K562 (cell line): Measurements from ENCODE around the gene SLC9B2. TPM values are rescaled to one million over a fixed set of nuclear protein-coding genes. Genes with fewer than 3 reads are reported as not detected.

ENCODE experiments used
- BRF2 ChIP-seq: IDR thresholded peaks from 3 replicates; pipeline ENCODE4 v1.6.1; 2011; ENCODE audit warnings: borderline replicate concordance, mild to moderate bottlenecking; ENCODE audit not compliant: insufficient read length, insufficient read depth
- KLF16 ChIP-seq: IDR thresholded peaks from 2 replicates; pipeline ENCODE4 v1.6.1; 2016; ENCODE audit warnings: antibody characterized with exemption
- RAD21 ChIP-seq, 2 experiments: fragments of 250-450 bp in 1 of 2; fragments of 450-650 bp in 1 of 2; sonication (Bioruptor Pico) in 1 of 2; formaldehyde crosslinking in 1 of 2; IDR thresholded peaks in 1 of 2; conservative IDR thresholded peaks in 1 of 2; 2 replicates each; pipeline versions ENCODE4 v1.4.0 to v1.8.0; 2020 to 2022; ENCODE audit warnings: mild to moderate bottlenecking in 2 of 2, moderate library complexity in 1 of 2
- SIRT6 ChIP-seq: IDR thresholded peaks from one replicate; pipeline ENCODE4 v1.6.1; 2012; ENCODE audit warnings: low read depth, mild to moderate bottlenecking, control low read depth, inconsistent platforms, low read length, moderate library complexity
- TEAD1 ChIP-seq, 2 experiments: fragments of 450-650 bp in 1 of 2; sonication (generic) in 1 of 2; formaldehyde crosslinking; IDR thresholded peaks; 2 replicates each; pipeline versions ENCODE4 v1.4.0 to v1.8.0; 2020 to 2022; ENCODE audit warnings: mild to moderate bottlenecking in 2 of 2, missing genetic modification reagents in 1 of 2
- ZBTB7A ChIP-seq: IDR thresholded peaks from 2 replicates; pipeline ENCODE4 v1.6.1; 2011; ENCODE audit warnings: low read depth, mild to moderate bottlenecking, low read length, moderate library complexity, borderline replicate concordance; ENCODE audit not compliant: control insufficient read depth
- ZNF512 ChIP-seq: IDR thresholded peaks from 2 replicates; pipeline ENCODE4 v1.6.1; 2016; ENCODE audit warnings: missing genetic modification characterization, missing compliant biosample characterization
- ZNF764 ChIP-seq: fragments of 250-450 bp; sonication (Bioruptor Pico); IDR thresholded peaks from 2 replicates; pipeline ENCODE4 v1.4.0; 2020; ENCODE audit warnings: low read depth, mild to moderate bottlenecking, moderate library complexity
- polyA plus RNA-seq, 8 experiments: library from polyadenylated mRNA; depleted of rRNA in 4 of 8; stranded (reverse) in 5 of 8; unstranded in 3 of 8; fragments of >200 nt; fragmentation: Nextera tagmentation in 2 of 8; fragmentation: Illumina TruSeq in 1 of 8; extraction: Ambion mirVana in 2 of 8; extraction: Trizol in 1 of 8; gene quantifications; 2 replicates each; pipeline versions ENCODE4 v1.2.1 to v1.2.3, GENCODE V29; 2011 to 2014; ENCODE audit warnings: inconsistent platforms in 1 of 8, missing spikeins in 1 of 8
- total RNA-seq, 7 experiments: library from RNA; depleted of rRNA in 6 of 7; stranded (reverse); fragments of >200 nt in 6 of 7; fragmentation: Illumina TruSeq in 2 of 7; extraction: Trizol in 2 of 7; gene quantifications; 2 replicates each; pipeline versions ENCODE4 v1.2.1 to v1.2.3, GENCODE V29; 2011 to 2021; ENCODE audit warnings: low replicate concordance in 1 of 7
- TF ChIP-seq, protein P1 (sequence below): sonication (generic); formaldehyde crosslinking; IDR thresholded peaks from 2 replicates; pipeline ENCODE4 v1.9.0; 2022; ENCODE audit warnings: mild to moderate bottlenecking, missing genetic modification reagents
- TF ChIP-seq, protein P2 (sequence below): fragments of 250-450 bp; sonication (Bioruptor Pico); IDR thresholded peaks from 2 replicates; pipeline ENCODE4 v1.8.0; 2022; ENCODE audit warnings: inconsistent platforms
- TF ChIP-seq, protein P3 (sequence below): fragments of 450-650 bp; IDR thresholded peaks from 2 replicates; pipeline ENCODE4 v1.6.1; 2016; ENCODE audit warnings: mild to moderate bottlenecking, moderate library complexity

Gene SLC9B2
- total and polyA plus RNA-seq, 9 of the 15 experiments (the other 6 are each of a cell fraction or from before 2014, with no cell fraction given) = 6.6 to 14.6 (median 11.4) TPM

GRCh38 chr4:103032574-103032973 is 44.0 kb downstream of the SLC9B2 start (continued):
- TF ChIP-seq RAD21 (CRISPR knock-in tag; conservative IDR thresholded peaks at IDR 0.05 in 1 of 2, IDR thresholded peaks at IDR 0.05 in 1 of 2) (peak; percentile 51 to 70), ZBTB7A (no peak), SIRT6 (no peak), TEAD1 (CRISPR knock-in tag; IDR thresholded peaks at IDR 0.05) (0 out of 4 replicates have a peak, but pooled peaks of 1 of the 2 experiments have one; percentile 33), KLF16 (peak; percentile 31; the same call in 1 of the 2 replicates), ZNF512 (tag) (no peak), BRF2 (no peak), ZNF764 (no peak)
- TF ChIP-seq, protein P1, sequence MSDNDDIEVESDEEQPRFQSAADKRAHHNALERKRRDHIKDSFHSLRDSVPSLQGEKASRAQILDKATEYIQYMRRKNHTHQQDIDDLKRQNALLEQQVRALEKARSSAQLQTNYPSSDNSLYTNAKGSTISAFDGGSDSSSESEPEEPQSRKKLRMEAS (CRISPR knock-in tag) = no peak
- TF ChIP-seq, protein P2, sequence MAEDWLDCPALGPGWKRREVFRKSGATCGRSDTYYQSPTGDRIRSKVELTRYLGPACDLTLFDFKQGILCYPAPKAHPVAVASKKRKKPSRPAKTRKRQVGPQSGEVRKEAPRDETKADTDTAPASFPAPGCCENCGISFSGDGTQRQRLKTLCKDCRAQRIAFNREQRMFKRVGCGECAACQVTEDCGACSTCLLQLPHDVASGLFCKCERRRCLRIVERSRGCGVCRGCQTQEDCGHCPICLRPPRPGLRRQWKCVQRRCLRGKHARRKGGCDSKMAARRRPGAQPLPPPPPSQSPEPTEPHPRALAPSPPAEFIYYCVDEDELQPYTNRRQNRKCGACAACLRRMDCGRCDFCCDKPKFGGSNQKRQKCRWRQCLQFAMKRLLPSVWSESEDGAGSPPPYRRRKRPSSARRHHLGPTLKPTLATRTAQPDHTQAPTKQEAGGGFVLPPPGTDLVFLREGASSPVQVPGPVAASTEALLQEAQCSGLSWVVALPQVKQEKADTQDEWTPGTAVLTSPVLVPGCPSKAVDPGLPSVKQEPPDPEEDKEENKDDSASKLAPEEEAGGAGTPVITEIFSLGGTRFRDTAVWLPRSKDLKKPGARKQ (CRISPR knock-in tag) = no peak
- TF ChIP-seq, protein P3, sequence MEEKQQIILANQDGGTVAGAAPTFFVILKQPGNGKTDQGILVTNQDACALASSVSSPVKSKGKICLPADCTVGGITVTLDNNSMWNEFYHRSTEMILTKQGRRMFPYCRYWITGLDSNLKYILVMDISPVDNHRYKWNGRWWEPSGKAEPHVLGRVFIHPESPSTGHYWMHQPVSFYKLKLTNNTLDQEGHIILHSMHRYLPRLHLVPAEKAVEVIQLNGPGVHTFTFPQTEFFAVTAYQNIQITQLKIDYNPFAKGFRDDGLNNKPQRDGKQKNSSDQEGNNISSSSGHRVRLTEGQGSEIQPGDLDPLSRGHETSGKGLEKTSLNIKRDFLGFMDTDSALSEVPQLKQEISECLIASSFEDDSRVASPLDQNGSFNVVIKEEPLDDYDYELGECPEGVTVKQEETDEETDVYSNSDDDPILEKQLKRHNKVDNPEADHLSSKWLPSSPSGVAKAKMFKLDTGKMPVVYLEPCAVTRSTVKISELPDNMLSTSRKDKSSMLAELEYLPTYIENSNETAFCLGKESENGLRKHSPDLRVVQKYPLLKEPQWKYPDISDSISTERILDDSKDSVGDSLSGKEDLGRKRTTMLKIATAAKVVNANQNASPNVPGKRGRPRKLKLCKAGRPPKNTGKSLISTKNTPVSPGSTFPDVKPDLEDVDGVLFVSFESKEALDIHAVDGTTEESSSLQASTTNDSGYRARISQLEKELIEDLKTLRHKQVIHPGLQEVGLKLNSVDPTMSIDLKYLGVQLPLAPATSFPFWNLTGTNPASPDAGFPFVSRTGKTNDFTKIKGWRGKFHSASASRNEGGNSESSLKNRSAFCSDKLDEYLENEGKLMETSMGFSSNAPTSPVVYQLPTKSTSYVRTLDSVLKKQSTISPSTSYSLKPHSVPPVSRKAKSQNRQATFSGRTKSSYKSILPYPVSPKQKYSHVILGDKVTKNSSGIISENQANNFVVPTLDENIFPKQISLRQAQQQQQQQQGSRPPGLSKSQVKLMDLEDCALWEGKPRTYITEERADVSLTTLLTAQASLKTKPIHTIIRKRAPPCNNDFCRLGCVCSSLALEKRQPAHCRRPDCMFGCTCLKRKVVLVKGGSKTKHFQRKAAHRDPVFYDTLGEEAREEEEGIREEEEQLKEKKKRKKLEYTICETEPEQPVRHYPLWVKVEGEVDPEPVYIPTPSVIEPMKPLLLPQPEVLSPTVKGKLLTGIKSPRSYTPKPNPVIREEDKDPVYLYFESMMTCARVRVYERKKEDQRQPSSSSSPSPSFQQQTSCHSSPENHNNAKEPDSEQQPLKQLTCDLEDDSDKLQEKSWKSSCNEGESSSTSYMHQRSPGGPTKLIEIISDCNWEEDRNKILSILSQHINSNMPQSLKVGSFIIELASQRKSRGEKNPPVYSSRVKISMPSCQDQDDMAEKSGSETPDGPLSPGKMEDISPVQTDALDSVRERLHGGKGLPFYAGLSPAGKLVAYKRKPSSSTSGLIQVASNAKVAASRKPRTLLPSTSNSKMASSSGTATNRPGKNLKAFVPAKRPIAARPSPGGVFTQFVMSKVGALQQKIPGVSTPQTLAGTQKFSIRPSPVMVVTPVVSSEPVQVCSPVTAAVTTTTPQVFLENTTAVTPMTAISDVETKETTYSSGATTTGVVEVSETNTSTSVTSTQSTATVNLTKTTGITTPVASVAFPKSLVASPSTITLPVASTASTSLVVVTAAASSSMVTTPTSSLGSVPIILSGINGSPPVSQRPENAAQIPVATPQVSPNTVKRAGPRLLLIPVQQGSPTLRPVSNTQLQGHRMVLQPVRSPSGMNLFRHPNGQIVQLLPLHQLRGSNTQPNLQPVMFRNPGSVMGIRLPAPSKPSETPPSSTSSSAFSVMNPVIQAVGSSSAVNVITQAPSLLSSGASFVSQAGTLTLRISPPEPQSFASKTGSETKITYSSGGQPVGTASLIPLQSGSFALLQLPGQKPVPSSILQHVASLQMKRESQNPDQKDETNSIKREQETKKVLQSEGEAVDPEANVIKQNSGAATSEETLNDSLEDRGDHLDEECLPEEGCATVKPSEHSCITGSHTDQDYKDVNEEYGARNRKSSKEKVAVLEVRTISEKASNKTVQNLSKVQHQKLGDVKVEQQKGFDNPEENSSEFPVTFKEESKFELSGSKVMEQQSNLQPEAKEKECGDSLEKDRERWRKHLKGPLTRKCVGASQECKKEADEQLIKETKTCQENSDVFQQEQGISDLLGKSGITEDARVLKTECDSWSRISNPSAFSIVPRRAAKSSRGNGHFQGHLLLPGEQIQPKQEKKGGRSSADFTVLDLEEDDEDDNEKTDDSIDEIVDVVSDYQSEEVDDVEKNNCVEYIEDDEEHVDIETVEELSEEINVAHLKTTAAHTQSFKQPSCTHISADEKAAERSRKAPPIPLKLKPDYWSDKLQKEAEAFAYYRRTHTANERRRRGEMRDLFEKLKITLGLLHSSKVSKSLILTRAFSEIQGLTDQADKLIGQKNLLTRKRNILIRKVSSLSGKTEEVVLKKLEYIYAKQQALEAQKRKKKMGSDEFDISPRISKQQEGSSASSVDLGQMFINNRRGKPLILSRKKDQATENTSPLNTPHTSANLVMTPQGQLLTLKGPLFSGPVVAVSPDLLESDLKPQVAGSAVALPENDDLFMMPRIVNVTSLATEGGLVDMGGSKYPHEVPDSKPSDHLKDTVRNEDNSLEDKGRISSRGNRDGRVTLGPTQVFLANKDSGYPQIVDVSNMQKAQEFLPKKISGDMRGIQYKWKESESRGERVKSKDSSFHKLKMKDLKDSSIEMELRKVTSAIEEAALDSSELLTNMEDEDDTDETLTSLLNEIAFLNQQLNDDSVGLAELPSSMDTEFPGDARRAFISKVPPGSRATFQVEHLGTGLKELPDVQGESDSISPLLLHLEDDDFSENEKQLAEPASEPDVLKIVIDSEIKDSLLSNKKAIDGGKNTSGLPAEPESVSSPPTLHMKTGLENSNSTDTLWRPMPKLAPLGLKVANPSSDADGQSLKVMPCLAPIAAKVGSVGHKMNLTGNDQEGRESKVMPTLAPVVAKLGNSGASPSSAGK = no peak
